Colonic mucosa (tissue), 4 donors: ENCODE results near the gene IL17RE. TPM values are rescaled to one million over a fixed set of nuclear protein-coding genes. Genes with fewer than 3 reads are reported as not detected.
"Not testable (repeated sequence)": the region's sequence is repeated elsewhere in the genome, so short reads cannot be mapped to it uniquely, and the experiment has no call there.

Experiments
- DNase-seq: peaks from one replicate; pipeline ENCODE4 v3.0.0-alpha.2; 2020
- H3K27ac ChIP-seq: fragments of 200-600 bp; one replicate; pipeline ENCODE4 v1.8.0; 2021
- H3K27me3 ChIP-seq: fragments of 200-600 bp; one replicate; pipeline ENCODE4 v1.8.0; 2021
- H3K36me3 ChIP-seq: fragments of 200-600 bp; one replicate; pipeline ENCODE4 v1.8.0; 2021
- H3K4me1 ChIP-seq: fragments of 200-600 bp; one replicate; pipeline ENCODE4 v1.8.0; 2021; ENCODE audit warnings: mild to moderate bottlenecking
- H3K4me3 ChIP-seq: fragments of 200-600 bp; one replicate; pipeline ENCODE4 v1.8.0; 2021
- H3K9ac ChIP-seq, 2 donors: one replicate each; pipeline ENCODE4 v1.7.0; 2013; ENCODE audit warnings: control low read depth in 2 of 2, low read depth in 2 of 2, low read length in 2 of 2
- H3K9me3 ChIP-seq: fragments of 200-600 bp; one replicate; pipeline ENCODE4 v1.8.0; 2021
- CTCF ChIP-seq: fragments of 200-600 bp; IDR thresholded peaks from one replicate; pipeline ENCODE4 v1.8.0; 2022; ENCODE audit warnings: antibody characterized with exemption, mild to moderate bottlenecking
- intact Hi-C: fragments of 100-400 bp; cut with DNase I; formaldehyde crosslinking; loops from one replicate; pipeline ENCODE4 v1.14.1; 2022
- total RNA-seq, 2 donors: library from RNA; stranded (reverse); fragmentation: NEBNext Ultra II Directional in 1 of 2; extraction: Animal tissue kit (Norgen Biotek cat#: 25700) in 1 of 2; gene quantifications; one replicate each; pipeline ENCODE4 v1.2.1, GENCODE V29; 2021
- donor health status: healthy.
- donor health status: DM: no; HTN: no; CAD: no.
- donor health status: DM: no; HTN: no; CAD: no.

IL17RE gene
- total RNA-seq, 2 donors from 2014 or later, result 66.4 to 71.4 TPM

GRCh38 chr3:9938966-9939365 is 36.3 kb downstream of the IL17RE start:
- intact Hi-C loops, result no loop called here
- Histone ChIP-seq H3K9me3 (no peaks in the 10 kb centered on the region), H3K4me3 (no peak overlapping the region), H3K4me1 (no peaks in the 10 kb centered on the region), H3K27ac (no peak overlapping the region), H3K27me3 (no peaks in the 10 kb centered on the region), H3K36me3 (no peaks in the 10 kb centered on the region), H3K9ac (no peak overlapping the region)
- no peak for DNase-seq
- TF ChIP-seq CTCF, result no peak

GRCh38 chr3:9939906-9940305 is 37.3 kb downstream of the IL17RE start:
- intact Hi-C loops, H3K36me3 ChIP-seq, H3K9ac ChIP-seq, H3K4me3 ChIP-seq, H3K27ac ChIP-seq, DNase-seq, H3K4me1 ChIP-seq, H3K9me3 ChIP-seq, H3K27me3 ChIP-seq: not testable (repeated sequence)

- no peak overlapping the region for H3K9ac ChIP-seq
- no peaks in the 10 kb centered on the region for H3K4me1 ChIP-seq
- intact Hi-C loops, result no loop called here
- no peak overlapping the region for H3K4me3 ChIP-seq
- H3K9me3 ChIP-seq, result no peaks in the 10 kb centered on the region
- no peaks in the 10 kb centered on the region for H3K27me3 ChIP-seq
- H3K36me3 ChIP-seq, result no peaks in the 10 kb centered on the region
- no peak for TF ChIP-seq CTCF
- DNase-seq, result no peak
- no peak overlapping the region for H3K27ac ChIP-seq
Measured at GRCh38 chr3:9940746-9941145, 38.1 kb downstream of the IL17RE start.

- Histone ChIP-seq H3K9ac (no peak overlapping the region), H3K27ac (no peak overlapping the region), H3K4me3 (no peak overlapping the region), H3K36me3 (no peaks in the 10 kb centered on the region), H3K27me3 (no peaks in the 10 kb centered on the region), H3K4me1 (no peaks in the 10 kb centered on the region), H3K9me3 (no peaks in the 10 kb centered on the region)
- TF ChIP-seq CTCF, result no peak
- no peak for DNase-seq
- intact Hi-C loops, result no loop called here
Measured at GRCh38 chr3:9942164-9942563, 39.5 kb downstream of the IL17RE start.

GRCh38 chr3:9942934-9943690 is 40.5 kb downstream of the IL17RE start:
- no peak for TF ChIP-seq CTCF
- intact Hi-C loops, result no loop called here

GRCh38 chr3:9944271-9944670 is 41.6 kb downstream of the IL17RE start:
- Histone ChIP-seq H3K9ac (no peak overlapping the region), H3K4me1 (no peaks in the 10 kb centered on the region), H3K4me3 (no peak overlapping the region), H3K27ac (no peak overlapping the region), H3K9me3 (no peaks in the 10 kb centered on the region), H3K36me3 (no peaks in the 10 kb centered on the region), H3K27me3 (no peaks in the 10 kb centered on the region)
- no peak for TF ChIP-seq CTCF
- intact Hi-C loops, result no loop called here
- DNase-seq, result no peak

More at GRCh38 chr3:9942934-9943690, 40.5 kb downstream of the IL17RE start:
- Histone ChIP-seq H3K27ac (no peak overlapping the region), H3K9ac (no peak overlapping the region), H3K27me3 (no peaks in the 10 kb centered on the region), H3K4me3 (no peak overlapping the region), H3K36me3 (no peaks in the 10 kb centered on the region), H3K4me1 (no peaks in the 10 kb centered on the region), H3K9me3 (no peaks in the 10 kb centered on the region)
- DNase-seq, result no peak
